Measurements from ENCODE around the gene TSPAN16. TPM values are rescaled to one million over a fixed set of nuclear protein-coding genes. Genes with fewer than 3 reads are reported as not detected.
A peak's percentile ranks its signal among the peaks of the same experiment; 100 is the strongest.
"Not testable (repeated sequence)": the region's sequence is repeated elsewhere in the genome, so short reads cannot be mapped to it uniquely, and the experiment has no call there.

TSPAN16 gene
- total and polyA plus RNA-seq, 10 donors, result not detected

DNA sequence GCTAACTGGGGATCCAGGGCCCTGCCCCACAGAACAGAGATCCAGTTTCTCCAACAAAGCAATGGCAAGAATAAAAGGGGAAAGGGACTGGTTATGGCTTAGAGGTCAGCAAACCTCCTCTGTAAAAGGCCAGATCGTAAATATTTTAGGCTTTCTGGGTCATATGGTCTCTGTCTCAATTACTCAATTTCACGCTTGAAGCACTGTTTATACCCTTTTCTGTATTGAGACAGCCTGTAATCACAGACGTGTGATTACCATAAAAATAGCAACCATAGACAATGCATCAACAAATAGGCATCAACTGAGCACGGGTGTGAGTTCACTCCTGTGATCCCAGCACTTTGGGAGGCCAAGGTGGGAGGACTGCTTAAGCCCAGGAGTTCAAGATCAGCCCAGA lies 34.2 kb downstream of the TSPAN16 start:
- Histone ChIP-seq H3K9me3 (peaks cover 0 to 5% (median 0%) of the 10 kb centered on the region in 8 donors), H3K36me3 (peaks cover 0 to 100% (median 63%) of the 10 kb centered on the region in 6 donors), H3K4me1 (peaks cover 0 to 27% (median under 1%) of the 10 kb centered on the region in 6 donors), H3K4me3 (no peak overlapping the region), H3K27ac (peak overlapping the region in 1 of 8 donors; percentile 16), H3K27me3 (replicated peaks in 1 of 7) (no peaks in the 10 kb centered on the region)
- 68 to 87% (median 77%) methylated on average over 4 of the region's 4 CpGs for WGBS, 5 donors
- no peak for DNase-seq
- intact Hi-C loops (cut with DNase I; ENCODE audit: low total_unique reads), result no loop called here
- TF ChIP-seq POLR2AphosphoS5 (IDR thresholded peaks at IDR 0.05) (no peak), POLR2A (IDR thresholded peaks at IDR 0.05) (no peak)
- TF ChIP-seq, protein P1, sequence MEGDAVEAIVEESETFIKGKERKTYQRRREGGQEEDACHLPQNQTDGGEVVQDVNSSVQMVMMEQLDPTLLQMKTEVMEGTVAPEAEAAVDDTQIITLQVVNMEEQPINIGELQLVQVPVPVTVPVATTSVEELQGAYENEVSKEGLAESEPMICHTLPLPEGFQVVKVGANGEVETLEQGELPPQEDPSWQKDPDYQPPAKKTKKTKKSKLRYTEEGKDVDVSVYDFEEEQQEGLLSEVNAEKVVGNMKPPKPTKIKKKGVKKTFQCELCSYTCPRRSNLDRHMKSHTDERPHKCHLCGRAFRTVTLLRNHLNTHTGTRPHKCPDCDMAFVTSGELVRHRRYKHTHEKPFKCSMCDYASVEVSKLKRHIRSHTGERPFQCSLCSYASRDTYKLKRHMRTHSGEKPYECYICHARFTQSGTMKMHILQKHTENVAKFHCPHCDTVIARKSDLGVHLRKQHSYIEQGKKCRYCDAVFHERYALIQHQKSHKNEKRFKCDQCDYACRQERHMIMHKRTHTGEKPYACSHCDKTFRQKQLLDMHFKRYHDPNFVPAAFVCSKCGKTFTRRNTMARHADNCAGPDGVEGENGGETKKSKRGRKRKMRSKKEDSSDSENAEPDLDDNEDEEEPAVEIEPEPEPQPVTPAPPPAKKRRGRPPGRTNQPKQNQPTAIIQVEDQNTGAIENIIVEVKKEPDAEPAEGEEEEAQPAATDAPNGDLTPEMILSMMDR (IDR thresholded peaks at IDR 0.05 in 8 of 11, conservative IDR thresholded peaks at IDR 0.05 in 3 of 11), result no peak

DNA sequence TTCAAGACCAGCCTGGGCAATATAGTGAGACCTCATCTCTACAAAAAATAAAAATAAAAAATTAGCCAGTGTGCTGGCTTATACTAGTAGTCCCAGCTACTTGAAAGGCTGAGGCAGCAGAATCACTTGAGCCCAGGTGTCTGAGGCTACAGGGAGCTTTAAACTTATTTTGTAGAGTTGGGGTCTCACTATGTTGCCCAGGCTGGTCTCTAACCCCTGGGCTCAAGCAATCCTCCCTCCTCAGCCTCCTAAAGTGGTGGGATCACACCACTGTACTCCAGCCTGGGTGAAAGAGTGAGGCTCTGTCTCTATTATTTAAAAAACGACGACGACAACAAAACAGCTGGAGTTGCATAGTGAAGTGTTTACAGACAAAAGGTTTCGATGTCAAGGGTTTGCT lies 35.5 kb downstream of the TSPAN16 start:
- 70 to 83% (median 75%) methylated on average over 4 of the region's 4 CpGs for WGBS, 5 donors
- Histone ChIP-seq H3K36me3 (peaks cover 0 to 100% (median 68%) of the 10 kb centered on the region in 6 donors), H3K27me3 (replicated peaks in 1 of 7) (no peaks in the 10 kb centered on the region), H3K27ac (peak overlapping the region in 4 of 8 donors; percentile 36 to 41 (median 37)), H3K4me3 (no peak overlapping the region), H3K9me3 (peaks cover 0 to 6% (median 0%) of the 10 kb centered on the region in 8 donors), H3K4me1 (peaks cover 0 to 21% (median 0%) of the 10 kb centered on the region in 6 donors)
- TF ChIP-seq POLR2A (IDR thresholded peaks at IDR 0.05) (no peak), POLR2AphosphoS5 (IDR thresholded peaks at IDR 0.05) (no peak)
- TF ChIP-seq, protein P1 (IDR thresholded peaks at IDR 0.05 in 8 of 11, conservative IDR thresholded peaks at IDR 0.05 in 3 of 11), result no peak
- intact Hi-C loops (cut with DNase I; ENCODE audit: low total_unique reads), result no loop called here
- DNase-seq, result no peak

- 89 to 99% (median 97%) methylated on average over 5 of the region's 5 CpGs for WGBS, 5 donors
- H3K4me1 ChIP-seq, result peaks cover 0 to 28% (median 8%) of the 10 kb centered on the region in 6 donors
Measured at GRCh38 chr19:11332822-11333221, 36.9 kb downstream of the TSPAN16 start.

DNA sequence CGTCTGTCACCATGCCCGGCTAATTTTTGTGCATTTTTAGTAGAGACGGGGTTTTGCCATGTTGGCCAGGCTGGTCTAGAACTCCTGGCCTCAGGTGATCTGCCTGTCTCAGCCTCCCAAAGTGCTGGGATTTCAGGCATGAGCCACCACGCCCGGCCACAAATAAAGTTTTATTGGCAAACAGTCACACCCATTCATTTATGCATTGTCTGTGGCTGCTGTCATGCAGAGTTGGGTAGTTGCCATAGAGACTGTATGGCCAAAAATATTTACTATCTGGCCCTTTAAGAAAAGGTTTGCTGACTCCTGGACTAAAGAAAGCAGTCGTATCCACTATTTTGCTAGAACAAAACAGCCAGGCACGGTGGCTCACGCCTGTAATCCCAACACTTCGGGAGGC lies 37.9 kb downstream of the TSPAN16 start:
- H3K9me3 ChIP-seq; H3K4me3 ChIP-seq; DNase-seq; intact Hi-C loops (cut with DNase I; ENCODE audit: low total_unique reads); H3K27ac ChIP-seq; H3K27me3 ChIP-seq (replicated peaks in 1 of 7): not testable (repeated sequence)
- peaks cover 0 to 84% (median 54%) of the 10 kb centered on the region in 6 donors for H3K36me3 ChIP-seq
- 85 to 94% (median 93%) methylated on average over 9 of the region's 9 CpGs for WGBS, 5 donors
- H3K4me1 ChIP-seq, result peaks cover 5 to 38% (median 18%) of the 10 kb centered on the region in 6 donors

More at GRCh38 chr19:11332822-11333221, 36.9 kb downstream of the TSPAN16 start:
- peaks cover 0 to 6% (median 0%) of the 10 kb centered on the region in 8 donors for H3K9me3 ChIP-seq
- H3K27ac ChIP-seq, result peak overlapping the region in 1 of 8 donors; percentile 37
- no peak overlapping the region for H3K4me3 ChIP-seq
- TF ChIP-seq, protein P1 (IDR thresholded peaks at IDR 0.05 in 8 of 11, conservative IDR thresholded peaks at IDR 0.05 in 3 of 11), result no peak
- TF ChIP-seq POLR2AphosphoS5 (IDR thresholded peaks at IDR 0.05) (no peak), POLR2A (IDR thresholded peaks at IDR 0.05) (no peak)
- DNase-seq, result no peak
- no peaks in the 10 kb centered on the region for H3K27me3 ChIP-seq (replicated peaks in 1 of 7)
- H3K36me3 ChIP-seq, result peaks cover 0 to 94% (median 59%) of the 10 kb centered on the region in 6 donors
- intact Hi-C loops (cut with DNase I; ENCODE audit: low total_unique reads), result no loop called here

Data from spleen (tissue), 11 donors.